HepG2 (cell line): ENCODE results near the gene IZUMO4. TPM values are rescaled to one million over a fixed set of nuclear protein-coding genes. Genes with fewer than 3 reads are reported as not detected.

Experiments
- ARHGAP35 ChIP-seq: sonication (generic); formaldehyde crosslinking; IDR thresholded peaks from 2 replicates; pipeline ENCODE4 v1.9.0; 2022; ENCODE audit warnings: mild to moderate bottlenecking, inconsistent platforms, moderate library complexity, missing genetic modification reagents, borderline replicate concordance
- ARID4A ChIP-seq: sonication (generic); formaldehyde crosslinking; IDR thresholded peaks from 2 replicates; pipeline ENCODE4 v1.5.0; 2020; ENCODE audit warnings: mild to moderate bottlenecking, missing genetic modification reagents, borderline replicate concordance
- ELF3 ChIP-seq: IDR thresholded peaks from 2 replicates; pipeline ENCODE4 v1.6.1; 2016; ENCODE audit warnings: missing genetic modification reagents, missing compliant biosample characterization
- GATAD1 ChIP-seq: IDR thresholded peaks from 2 replicates; pipeline ENCODE4 v1.6.1; 2016; ENCODE audit warnings: missing genetic modification reagents, missing compliant biosample characterization
- GPBP1L1 ChIP-seq: sonication (generic); formaldehyde crosslinking; IDR thresholded peaks from 2 replicates; pipeline ENCODE4 v1.5.0; 2020; ENCODE audit warnings: mild to moderate bottlenecking, missing genetic modification reagents
- HES4 ChIP-seq: sonication (generic); formaldehyde crosslinking; IDR thresholded peaks from 2 replicates; pipeline ENCODE4 v1.9.0; 2021; ENCODE audit warnings: mild to moderate bottlenecking, missing genetic modification reagents, borderline replicate concordance
- HHEX ChIP-seq: IDR thresholded peaks from 2 replicates; pipeline ENCODE4 v1.6.1; 2016; ENCODE audit warnings: control low read depth
- KMT2A ChIP-seq: sonication (generic); formaldehyde crosslinking; IDR thresholded peaks from 2 replicates; pipeline ENCODE4 v1.4.0; 2020; ENCODE audit warnings: missing genetic modification reagents
- MBD4 ChIP-seq: IDR thresholded peaks from 2 replicates; pipeline ENCODE4 v1.6.1; 2012; ENCODE audit warnings: low read length, inconsistent platforms, borderline replicate concordance
- TEF ChIP-seq: sonication (generic); formaldehyde crosslinking; IDR thresholded peaks from 2 replicates; pipeline ENCODE4 v1.5.0; 2020; ENCODE audit warnings: missing genetic modification reagents
- YEATS2 ChIP-seq: sonication (generic); formaldehyde crosslinking; IDR thresholded peaks from 2 replicates; pipeline ENCODE4 v1.4.0; 2020; ENCODE audit warnings: missing genetic modification reagents, borderline replicate concordance
- ZNF253 ChIP-seq: sonication (generic); formaldehyde crosslinking; IDR thresholded peaks from 2 replicates; pipeline ENCODE4 v1.8.0; 2022; ENCODE audit warnings: mild to moderate bottlenecking, missing genetic modification reagents, borderline replicate concordance
- ZNF619 ChIP-seq: sonication (generic); formaldehyde crosslinking; IDR thresholded peaks from 2 replicates; pipeline ENCODE4 v1.4.0; 2020; ENCODE audit warnings: mild to moderate bottlenecking, missing genetic modification reagents
- polyA plus RNA-seq, 8 experiments: library from polyadenylated mRNA; depleted of rRNA in 3 of 8; stranded (reverse) in 7 of 8; unstranded in 1 of 8; fragments of >200 nt; fragmentation: Illumina TruSeq in 4 of 8; extraction: Trizol in 4 of 8; gene quantifications; 2 replicates each; pipeline versions ENCODE4 v1.2.1 to v1.2.3, GENCODE V29; 2011 to 2016; ENCODE audit warnings: low read depth in 4 of 8, missing spikeins in 1 of 8, mixed read lengths in 1 of 8; ENCODE audit not compliant: insufficient read depth in 1 of 8
- total RNA-seq, 5 experiments: library from RNA; depleted of rRNA; stranded (reverse); fragments of >200 nt; fragmentation: Illumina TruSeq; extraction: Trizol; gene quantifications; 2 replicates each; pipeline ENCODE4 v1.2.3, GENCODE V29; 2016; ENCODE audit warnings: low read depth in 1 of 5
- TF ChIP-seq, protein P1 (sequence below): sonication (generic); formaldehyde crosslinking; IDR thresholded peaks from 2 replicates; pipeline ENCODE4 v1.4.0; 2020; ENCODE audit warnings: missing genetic modification reagents, mild to moderate bottlenecking, borderline replicate concordance

IZUMO4 gene
- total and polyA plus RNA-seq, 2 of the 13 experiments (the other 11 are each of a cell fraction or from before 2014, with no cell fraction given), result 0.77 to 3.9 TPM

DNA sequence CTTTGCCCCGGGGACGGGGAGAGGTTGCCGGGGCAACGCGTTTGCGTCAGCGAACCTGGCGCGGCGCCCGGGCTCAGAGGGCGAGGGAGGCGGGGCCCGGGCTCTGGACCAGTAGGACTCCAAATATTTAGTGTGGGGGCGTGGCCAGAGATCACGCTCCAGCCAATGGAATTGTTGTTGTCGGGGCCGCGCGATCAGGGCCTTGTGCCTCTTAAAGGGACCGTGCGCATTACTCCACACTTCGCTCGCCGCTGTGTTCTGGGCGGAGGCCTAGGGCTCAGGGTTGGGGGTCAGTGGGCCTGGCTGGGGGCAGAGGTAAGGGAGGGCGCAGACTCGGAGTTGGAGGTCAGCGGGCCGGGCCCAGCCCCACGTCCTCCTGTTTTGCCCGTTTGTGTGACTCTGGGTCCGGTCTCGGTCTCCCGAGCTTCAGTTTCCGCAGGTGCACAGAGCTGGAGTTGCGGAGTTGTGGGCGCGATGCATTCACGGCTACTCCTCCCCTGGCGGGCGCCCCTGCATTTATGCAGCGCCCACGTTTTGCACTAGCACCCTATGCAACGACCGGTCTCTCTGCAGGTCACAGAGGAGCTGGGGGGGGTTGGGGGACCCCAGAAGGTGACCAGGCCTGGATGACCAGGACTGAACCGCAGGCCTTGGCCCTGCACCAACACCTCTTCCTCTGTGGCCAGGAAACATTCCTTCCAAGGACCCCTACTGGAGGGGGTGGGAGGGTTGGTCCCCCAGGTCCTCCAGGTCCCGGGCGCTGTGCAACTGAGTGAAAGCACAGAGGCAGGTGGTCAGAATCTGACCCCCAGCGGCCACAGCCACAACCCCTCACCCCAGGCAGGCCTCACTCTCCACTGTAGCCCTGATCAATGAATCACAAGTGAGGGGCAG lies 35.0 kb upstream of the IZUMO4 start (continued):
- peak; percentile 62; the same call in 1 of the 2 replicates for TF ChIP-seq ARID4A (CRISPR knock-in tag)
- TF ChIP-seq, protein P1, sequence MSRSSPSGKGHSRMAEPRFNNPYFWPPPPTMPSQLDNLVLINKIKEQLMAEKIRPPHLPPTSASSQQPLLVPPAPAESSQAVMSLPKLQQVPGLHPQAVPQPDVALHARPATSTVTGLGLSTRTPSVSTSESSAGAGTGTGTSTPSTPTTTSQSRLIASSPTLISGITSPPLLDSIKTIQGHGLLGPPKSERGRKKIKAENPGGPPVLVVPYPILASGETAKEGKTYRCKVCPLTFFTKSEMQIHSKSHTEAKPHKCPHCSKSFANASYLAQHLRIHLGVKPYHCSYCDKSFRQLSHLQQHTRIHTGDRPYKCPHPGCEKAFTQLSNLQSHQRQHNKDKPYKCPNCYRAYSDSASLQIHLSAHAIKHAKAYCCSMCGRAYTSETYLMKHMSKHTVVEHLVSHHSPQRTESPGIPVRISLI (CRISPR knock-in tag), result no peak
- peak; percentile 32; the same call in 1 of the 2 replicates for TF ChIP-seq YEATS2 (CRISPR knock-in tag)
- TF ChIP-seq ARHGAP35 (CRISPR knock-in tag), result no peak
- TF ChIP-seq ELF3 (CRISPR knock-in tag), result no peak
- TF ChIP-seq GATAD1 (CRISPR knock-in tag), result no peak
- TF ChIP-seq HES4 (CRISPR knock-in tag), result no peak
- TF ChIP-seq KMT2A (CRISPR knock-in tag), result no peak
- no peak for TF ChIP-seq TEF (CRISPR knock-in tag)
- no peak for TF ChIP-seq ZNF253 (CRISPR knock-in tag)
- no peak for TF ChIP-seq HHEX (CRISPR knock-in tag)
- no peak for TF ChIP-seq MBD4
- peak; percentile 60; the same call in 1 of the 2 replicates for TF ChIP-seq ZNF619
- no peak for TF ChIP-seq GPBP1L1 (CRISPR knock-in tag)
